Endometrium (tissue), 2 donors: ENCODE results near the gene LMOD2.

Source experiments
- FAIRE-seq: peaks from 2 replicates; lab custom pipeline; 2012; peaks lifted over from hg19 to GRCh38; lab: Jason Lieb, UNC
- donor health status: control.
- donor health status: control.

The LMOD2 gene

DNA sequence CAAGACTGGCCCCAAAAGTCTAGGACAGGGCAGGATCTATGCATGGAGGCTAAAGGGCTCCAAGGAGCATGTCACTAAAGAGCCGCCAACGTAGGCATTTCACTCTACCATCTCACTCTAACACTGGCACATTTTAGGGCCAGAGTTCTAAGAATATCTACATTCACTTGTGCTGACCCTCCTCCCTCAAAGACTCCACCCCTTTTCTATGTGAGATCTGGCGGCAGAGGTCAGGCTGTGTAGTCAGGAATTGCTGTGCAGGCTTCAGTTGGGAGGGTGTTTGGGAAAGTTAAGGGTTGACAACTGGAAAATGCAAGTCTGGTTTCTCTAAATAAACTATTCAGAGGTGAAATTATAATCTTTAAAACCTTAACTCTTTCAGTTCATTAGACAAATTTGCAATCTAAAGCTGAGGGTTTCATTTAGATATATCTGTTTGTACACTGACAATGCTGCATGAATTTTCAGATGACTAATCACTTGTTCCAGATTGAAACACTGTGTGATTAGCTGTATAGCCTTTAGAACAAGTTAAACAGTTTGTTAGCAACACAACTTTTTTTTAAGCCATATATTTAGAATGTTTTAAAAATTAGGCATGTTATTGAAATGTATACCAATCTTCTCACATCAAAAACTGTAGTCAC is 18.2 kb downstream of the LMOD2 start:
- FAIRE-seq, result no peak

DNA sequence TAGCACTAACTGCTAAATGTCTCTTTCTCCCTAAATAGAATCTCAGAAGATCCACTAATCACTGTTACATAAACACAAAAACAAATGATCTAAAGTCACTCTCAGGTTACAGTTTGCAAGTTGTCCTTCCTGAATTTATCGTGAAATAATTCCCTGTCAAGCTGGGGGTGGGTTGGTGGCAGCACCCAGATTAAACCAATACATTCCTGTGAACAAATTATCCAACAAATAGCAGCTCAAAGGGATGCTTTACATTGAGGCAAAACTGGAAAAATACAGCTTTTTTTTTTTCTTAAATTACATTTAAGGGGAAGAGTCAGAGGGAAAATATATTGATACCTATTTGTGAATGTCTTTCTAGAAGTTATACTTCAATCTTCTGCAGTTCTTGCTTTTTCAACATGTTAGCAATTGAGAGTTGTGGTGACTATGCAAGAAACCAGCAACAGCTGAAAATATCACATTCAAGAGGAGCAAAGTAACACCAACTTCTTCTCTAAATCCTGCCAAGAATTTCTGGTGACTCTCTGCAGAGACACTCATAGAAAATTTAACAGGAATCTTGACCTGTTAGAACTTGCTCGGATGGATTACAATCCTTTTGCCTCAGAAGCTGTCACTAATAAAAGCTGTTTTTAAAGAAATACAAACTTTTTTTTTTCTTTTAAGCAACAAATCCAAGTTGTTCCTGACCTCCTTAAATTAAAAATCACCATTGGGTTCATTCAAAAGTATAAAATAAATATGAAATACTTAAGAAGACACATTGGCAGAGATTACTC is 18.9 kb downstream of the LMOD2 start:
- FAIRE-seq, result no peak

DNA sequence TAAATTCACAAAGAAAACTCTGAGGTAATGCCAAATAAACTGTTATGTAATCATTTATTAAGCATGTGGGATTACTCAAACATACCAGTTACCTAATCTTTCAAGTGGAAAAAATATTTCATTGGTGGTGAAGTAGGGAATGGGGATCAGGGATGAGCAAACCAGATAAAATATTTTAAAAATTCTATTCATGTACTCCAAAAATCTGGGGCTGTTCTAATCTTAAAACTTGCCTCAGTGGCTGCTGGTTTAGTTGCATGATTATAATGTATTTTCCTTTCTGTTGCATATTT is 19.5 kb downstream of the LMOD2 start:
- no peak for FAIRE-seq

DNA sequence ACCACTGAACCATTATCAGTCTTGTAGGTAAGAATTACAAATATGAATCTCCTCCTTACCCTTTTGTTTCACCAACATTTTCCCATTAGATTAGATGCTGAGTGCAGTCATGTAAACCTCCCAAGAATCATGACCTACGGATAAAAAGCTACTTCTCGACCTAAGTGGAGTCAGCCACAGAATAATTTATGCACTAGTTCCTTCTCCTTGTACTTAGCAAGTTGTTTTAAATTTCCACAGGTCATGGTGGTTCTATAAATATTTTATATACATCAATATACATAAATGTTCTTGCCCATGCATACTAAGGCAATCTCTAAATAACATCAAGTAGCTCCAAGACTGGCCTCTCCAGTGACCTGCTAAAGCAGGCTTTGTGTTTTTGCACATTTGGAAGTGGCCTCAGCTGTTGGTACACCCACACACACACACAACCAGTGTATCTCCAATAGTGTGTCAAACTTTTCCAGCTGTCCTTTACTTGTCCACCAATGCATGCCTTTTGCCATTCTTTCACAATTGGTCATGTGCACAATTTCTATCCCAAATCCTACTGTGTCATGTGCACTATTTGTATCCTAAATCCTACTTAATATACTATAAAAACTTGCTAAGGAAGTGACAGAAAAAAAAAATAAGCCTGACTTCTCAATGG is 21.5 kb downstream of the LMOD2 start:
- FAIRE-seq, result no peak

- no peak for FAIRE-seq
Measured at GRCh38 chr7:123679614-123680013, 23.9 kb downstream of the LMOD2 start.

DNA sequence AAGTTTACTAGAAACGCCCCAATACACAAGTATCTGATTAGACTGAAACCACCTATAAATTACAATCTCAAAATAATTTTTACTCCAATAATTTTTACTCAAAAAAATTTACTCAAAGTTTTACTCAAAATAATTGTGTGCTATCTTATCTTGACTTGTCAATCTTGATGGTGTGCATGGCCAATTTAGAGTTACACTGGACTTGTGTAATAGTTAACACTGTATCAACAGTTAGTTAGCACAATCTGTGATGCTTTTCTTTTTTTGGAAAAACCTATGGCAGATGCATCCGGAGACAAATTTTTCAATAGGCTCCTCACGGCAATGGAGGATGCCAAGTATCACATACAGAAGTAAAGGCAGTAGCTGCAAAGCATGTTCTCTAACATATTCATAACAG is 24.9 kb downstream of the LMOD2 start:
- FAIRE-seq, result no peak

GRCh38 chr7:123681561-123681960 is 25.9 kb downstream of the LMOD2 start:
- no peak for FAIRE-seq

GRCh38 chr7:123682690-123683089 is 27.0 kb downstream of the LMOD2 start:
- FAIRE-seq, result peak; percentile 91

- no peak for FAIRE-seq
Measured at GRCh38 chr7:123687161-123687560, 31.5 kb downstream of the LMOD2 start.

DNA sequence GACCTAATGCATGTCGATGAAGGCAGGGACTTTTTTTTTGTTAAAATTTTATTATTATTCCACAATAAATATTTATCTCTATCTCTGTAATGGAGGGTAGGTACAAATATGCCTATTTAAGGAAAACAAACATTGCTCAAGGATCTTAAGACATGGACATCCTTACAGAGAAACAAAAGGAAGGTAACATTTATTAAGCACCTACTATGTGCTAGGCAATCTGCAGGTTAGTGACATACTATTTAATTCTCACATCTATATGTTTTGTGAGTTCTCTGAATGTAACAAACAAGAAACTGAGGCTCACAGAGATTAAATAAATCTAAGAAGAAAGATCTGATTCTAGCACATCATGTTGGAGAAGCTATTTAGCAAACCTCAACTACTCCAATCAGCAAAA is 32.1 kb downstream of the LMOD2 start:
- FAIRE-seq, result no peak

- FAIRE-seq, result no peak
Measured at GRCh38 chr7:123689250-123689649, 33.6 kb downstream of the LMOD2 start.

DNA sequence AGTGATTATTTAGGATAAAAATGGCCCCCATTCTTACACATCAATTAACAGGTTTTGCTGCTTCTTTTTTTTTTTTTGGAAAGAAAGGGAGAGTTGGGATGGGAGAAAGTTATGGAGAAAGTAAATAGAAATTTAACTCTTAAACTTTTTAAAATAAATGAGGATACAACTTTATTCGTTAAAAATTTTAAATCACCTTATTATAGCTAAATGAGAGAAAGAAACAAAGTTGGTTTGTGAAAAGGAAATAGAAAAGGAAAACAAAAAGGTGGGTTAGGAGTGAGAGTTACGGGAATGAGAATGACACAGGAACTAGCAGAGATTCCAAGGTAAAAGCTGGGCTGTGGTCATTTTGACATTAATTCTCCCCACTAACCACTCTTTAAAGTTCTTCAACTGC is 34.9 kb downstream of the LMOD2 start:
- peak; percentile 8 for FAIRE-seq

DNA sequence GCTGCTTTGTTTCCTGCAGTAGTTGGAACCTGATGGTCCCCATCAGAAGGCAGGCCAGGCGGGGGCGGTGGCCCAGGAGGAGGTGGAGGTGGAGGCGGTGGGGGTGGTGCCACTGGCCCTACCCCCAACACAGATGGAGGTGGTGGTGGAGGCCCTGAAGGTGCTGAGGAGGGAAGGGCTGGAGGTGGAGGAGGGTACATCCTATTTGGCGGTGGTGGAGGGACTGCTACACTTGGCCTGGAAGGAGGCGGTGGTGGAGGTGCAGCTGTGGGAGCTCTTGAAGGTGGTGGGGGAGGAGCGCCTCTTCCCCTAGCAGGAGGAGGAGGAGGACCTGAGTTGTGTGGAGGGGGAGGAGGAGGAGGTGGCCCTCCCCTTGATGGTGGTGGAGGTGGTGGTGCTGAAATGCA is 36.8 kb downstream of the LMOD2 start:
- FAIRE-seq, result no peak

DNA sequence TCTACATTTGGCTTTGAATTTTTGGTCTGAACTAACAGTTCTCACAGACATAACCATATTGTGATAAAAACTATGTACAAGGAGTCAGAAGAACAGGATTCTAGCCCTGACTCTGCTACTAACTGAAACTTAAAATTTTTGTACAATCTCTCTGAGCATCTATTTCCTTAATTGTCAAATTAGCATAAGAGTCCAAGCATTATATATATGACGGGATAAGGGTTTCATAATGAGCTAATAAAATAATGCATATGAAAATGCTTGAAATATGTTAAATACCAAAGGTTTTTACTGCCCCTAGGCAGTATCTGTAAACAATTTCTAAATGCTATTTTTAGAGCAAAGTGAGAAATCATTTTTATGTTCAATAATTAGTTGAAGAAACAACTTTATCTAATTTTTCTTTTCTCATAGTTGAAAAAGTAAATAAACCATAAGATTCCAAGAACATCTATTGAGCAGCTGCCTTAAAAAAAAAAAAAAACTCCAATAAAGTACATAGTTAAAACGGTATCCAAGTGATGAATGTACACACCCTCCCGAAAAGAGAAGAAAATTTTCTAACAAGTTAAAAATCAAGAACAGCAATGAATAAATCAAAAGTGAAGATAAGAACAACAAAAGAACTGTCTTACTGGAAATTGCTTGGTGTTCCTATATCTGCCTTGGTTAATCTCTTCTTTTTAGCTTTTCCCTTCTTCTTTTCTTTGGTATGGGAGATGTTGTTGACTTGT is 40.4 kb downstream of the LMOD2 start:
- peak; percentile 82 for FAIRE-seq

DNA sequence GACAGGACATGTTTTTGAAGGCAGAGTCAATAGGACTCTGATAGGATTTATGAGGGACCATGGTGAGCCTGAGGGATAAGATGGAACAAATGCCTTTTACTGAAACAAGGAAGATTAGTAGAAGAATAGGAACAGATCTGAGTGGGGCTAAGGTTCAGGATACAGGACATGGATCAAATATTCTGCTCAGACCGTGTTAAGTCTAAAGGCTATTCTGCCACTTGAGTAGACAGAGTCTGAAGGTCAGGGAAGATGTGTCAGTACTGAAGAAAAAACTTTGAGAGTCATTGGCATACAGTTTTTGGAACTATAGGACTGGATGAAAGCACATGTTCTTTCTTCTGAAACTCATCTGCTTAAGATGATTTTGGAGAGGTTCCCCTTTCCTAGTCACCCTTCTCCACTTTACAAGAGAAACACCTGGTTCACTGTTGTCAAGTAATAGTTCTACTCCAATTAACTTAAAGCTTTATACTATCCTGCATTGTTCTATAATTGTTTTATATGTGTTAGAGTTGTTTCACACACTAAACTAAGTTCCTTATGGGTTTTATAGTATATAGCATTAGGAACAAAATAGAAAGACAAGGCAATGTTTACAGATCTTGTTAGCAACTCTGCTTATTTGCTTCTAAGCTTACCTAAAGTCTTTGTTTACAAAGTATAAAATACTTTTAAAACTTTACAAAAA is 49.7 kb downstream of the LMOD2 start:
- no peak for FAIRE-seq

GRCh38 chr7:123709525-123709924 is 53.9 kb downstream of the LMOD2 start:
- no peak for FAIRE-seq

DNA sequence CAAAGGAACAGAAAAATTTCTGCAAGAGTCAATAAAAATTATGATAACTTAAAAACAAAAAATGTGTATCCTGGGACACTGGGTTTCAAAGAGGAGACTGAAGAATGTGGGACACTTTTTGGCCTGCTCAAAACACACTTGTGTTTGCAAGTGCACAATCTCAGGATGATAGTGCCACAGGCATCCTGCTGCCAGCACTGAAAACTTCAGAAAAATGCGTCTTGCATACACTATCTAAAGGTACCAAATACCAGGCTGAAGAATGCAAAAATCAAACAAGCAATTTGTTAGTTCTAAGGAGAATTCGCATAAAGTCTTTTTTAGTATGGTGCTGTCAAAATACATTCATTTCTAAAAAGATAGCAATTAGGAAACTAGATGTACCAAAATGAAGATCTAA is 55.0 kb downstream of the LMOD2 start:
- no peak for FAIRE-seq

DNA sequence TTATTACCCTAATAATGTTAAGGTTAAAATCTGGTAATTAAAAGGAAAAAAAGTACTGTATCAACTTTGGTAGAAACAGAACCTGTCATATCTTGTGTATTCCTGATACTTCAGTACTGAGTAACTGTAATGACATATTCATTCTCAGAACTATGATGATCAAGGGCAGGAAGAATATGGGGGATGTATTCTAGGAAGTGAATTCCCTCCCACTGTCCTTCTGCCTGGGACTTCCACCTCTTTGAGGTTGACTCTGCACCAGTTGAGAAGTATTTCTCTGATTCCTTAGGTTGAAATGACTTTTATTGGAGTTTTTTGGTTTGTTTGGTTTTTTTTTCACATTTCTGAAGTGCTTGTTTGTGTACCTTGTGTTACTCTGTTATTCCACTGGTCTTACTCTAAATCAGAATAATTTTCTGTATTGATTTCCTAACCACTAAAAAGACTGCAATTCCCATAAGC is 56.2 kb downstream of the LMOD2 start:
- FAIRE-seq, result no peak

DNA sequence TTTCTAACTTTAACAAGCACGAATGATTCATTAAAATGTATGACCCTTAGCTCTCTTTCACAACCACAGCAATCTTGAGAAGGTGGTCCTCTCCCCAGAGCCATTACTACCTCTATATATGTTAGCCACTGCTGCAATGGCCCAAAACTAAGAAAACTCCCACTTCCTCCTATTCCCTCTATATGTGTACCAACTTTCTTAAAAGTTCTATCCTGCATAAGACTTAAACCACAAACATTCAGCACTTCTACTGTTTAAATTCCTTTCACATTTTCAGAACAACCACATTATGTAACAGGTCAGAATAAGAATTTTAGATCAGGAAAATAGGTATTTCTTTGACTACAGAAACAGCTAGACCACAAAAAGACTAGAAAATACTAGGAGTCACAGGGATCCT is 57.0 kb downstream of the LMOD2 start:
- no peak for FAIRE-seq
